ENCODE data around the gene PAPSS1. TPM values are rescaled to one million over a fixed set of nuclear protein-coding genes. Genes with fewer than 3 reads are reported as not detected.

Gene PAPSS1
- total and polyA plus RNA-seq, 2 donors (not counting 1 experiment from before 2014, with no cell fraction given), result 59.9 to 70.3 TPM

DNA sequence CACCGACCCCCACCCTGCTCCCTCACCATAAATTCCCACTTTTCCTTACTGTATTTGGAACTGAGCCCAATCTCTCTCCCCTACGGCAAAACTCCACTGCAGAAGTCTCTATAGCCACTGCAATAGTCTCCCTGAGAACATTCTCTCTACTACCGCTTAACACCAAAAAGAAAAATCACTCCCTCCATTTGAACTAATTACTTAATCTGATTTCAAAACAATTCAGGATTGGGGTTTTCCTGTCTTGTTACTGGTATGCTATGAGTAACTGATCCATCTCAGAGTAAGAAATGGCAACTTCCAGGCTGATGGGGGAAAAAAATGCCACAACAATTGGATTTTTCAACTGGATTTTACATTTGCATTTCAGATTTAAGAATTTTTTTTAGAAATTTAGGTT, 5.8 kb downstream of the PAPSS1 start:
- no peaks in the 10 kb centered on the region for H3K36me3 ChIP-seq (ENCODE audit: control insufficient read depth, insufficient read depth, low read length)
- H3K9me3 ChIP-seq (ENCODE audit: control insufficient read depth, insufficient read depth, low read depth, low read length), result no peaks in the 10 kb centered on the region
- H3K27ac ChIP-seq (ENCODE audit: insufficient read depth, low read length), result no peak overlapping the region
- H3K9ac ChIP-seq (ENCODE audit: insufficient read depth, low read length), result no peak overlapping the region
- DNase-seq (ENCODE audit: low read depth in 2 of 2), result no peak
- no peaks in the 10 kb centered on the region for H4K20me1 ChIP-seq (ENCODE audit: control insufficient read depth, extremely low read depth, insufficient read depth, low read length)
- no peak overlapping the region for H3K4me2 ChIP-seq (ENCODE audit: extremely low read depth, insufficient read depth, low read length)
- H2AFZ ChIP-seq (ENCODE audit: low read length), result no peak overlapping the region
- no peaks in the 10 kb centered on the region for H3K27me3 ChIP-seq (ENCODE audit: control insufficient read depth, insufficient read depth, low read length)
- H3K4me3 ChIP-seq (replicated peaks in 1 of 4; ENCODE audit: control extremely low read depth in 1 of 4, insufficient read depth in 1 of 4, low read depth in 3 of 4, low read length in 4 of 4), result no peak overlapping the region
- TF ChIP-seq EZH2 (IDR thresholded peaks at IDR 0.05; ENCODE audit: low read length, missing control alignments), result no peak
- TF ChIP-seq, protein P1, sequence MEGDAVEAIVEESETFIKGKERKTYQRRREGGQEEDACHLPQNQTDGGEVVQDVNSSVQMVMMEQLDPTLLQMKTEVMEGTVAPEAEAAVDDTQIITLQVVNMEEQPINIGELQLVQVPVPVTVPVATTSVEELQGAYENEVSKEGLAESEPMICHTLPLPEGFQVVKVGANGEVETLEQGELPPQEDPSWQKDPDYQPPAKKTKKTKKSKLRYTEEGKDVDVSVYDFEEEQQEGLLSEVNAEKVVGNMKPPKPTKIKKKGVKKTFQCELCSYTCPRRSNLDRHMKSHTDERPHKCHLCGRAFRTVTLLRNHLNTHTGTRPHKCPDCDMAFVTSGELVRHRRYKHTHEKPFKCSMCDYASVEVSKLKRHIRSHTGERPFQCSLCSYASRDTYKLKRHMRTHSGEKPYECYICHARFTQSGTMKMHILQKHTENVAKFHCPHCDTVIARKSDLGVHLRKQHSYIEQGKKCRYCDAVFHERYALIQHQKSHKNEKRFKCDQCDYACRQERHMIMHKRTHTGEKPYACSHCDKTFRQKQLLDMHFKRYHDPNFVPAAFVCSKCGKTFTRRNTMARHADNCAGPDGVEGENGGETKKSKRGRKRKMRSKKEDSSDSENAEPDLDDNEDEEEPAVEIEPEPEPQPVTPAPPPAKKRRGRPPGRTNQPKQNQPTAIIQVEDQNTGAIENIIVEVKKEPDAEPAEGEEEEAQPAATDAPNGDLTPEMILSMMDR (conservative IDR thresholded peaks at IDR 0.05 in 1 of 2, IDR thresholded peaks at IDR 0.05 in 1 of 2; ENCODE audit: low read depth in 1 of 2, low read length in 2 of 2), result no peak
- H3K4me1 ChIP-seq (ENCODE audit: control insufficient read depth, extremely low read depth, insufficient read depth, low read length), result peaks cover 3% of the 10 kb centered on the region
- peaks cover 32% of the 10 kb centered on the region for H3K79me2 ChIP-seq (ENCODE audit: control insufficient read depth, insufficient read depth, low read length)

DNA sequence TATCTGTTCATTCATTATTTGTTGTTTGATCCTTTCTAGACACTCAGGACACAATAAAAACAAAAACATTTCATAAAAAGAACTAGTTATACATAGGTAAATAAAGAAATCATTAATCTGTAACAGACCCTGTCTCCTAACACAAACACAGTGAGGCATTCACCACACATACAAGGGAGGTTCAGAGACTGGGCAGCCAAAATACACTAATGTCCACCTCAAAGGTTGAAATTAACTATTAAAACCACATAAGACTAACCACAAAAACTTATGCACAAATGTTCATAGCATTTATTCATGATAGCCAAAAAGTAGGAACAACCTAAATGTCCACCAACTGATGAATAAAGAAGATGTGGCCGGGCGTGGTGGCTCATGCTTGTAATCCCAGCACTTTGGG, 7.8 kb downstream of the PAPSS1 start:
- Histone ChIP-seq H3K4me3 (replicated peaks in 1 of 4; ENCODE audit: control extremely low read depth in 1 of 4, insufficient read depth in 1 of 4, low read depth in 3 of 4, low read length in 4 of 4) (no peak overlapping the region), H3K27ac (ENCODE audit: insufficient read depth, low read length) (no peak overlapping the region), H3K79me2 (ENCODE audit: control insufficient read depth, insufficient read depth, low read length) (peaks cover 14% of the 10 kb centered on the region), H3K27me3 (ENCODE audit: control insufficient read depth, insufficient read depth, low read length) (no peaks in the 10 kb centered on the region), H4K20me1 (ENCODE audit: control insufficient read depth, extremely low read depth, insufficient read depth, low read length) (no peaks in the 10 kb centered on the region), H2AFZ (ENCODE audit: low read length) (no peak overlapping the region), H3K4me2 (ENCODE audit: extremely low read depth, insufficient read depth, low read length) (no peak overlapping the region), H3K4me1 (ENCODE audit: control insufficient read depth, extremely low read depth, insufficient read depth, low read length) (no peaks in the 10 kb centered on the region), H3K36me3 (ENCODE audit: control insufficient read depth, insufficient read depth, low read length) (no peaks in the 10 kb centered on the region), H3K9me3 (ENCODE audit: control insufficient read depth, insufficient read depth, low read depth, low read length) (no peaks in the 10 kb centered on the region), H3K9ac (ENCODE audit: insufficient read depth, low read length) (no peak overlapping the region)
- TF ChIP-seq, protein P1 (conservative IDR thresholded peaks at IDR 0.05 in 1 of 2, IDR thresholded peaks at IDR 0.05 in 1 of 2; ENCODE audit: low read depth in 1 of 2, low read length in 2 of 2), result no peak
- no peak for TF ChIP-seq EZH2 (IDR thresholded peaks at IDR 0.05; ENCODE audit: low read length, missing control alignments)
- DNase-seq (ENCODE audit: low read depth in 2 of 2), result peak in 1 of 2 donors; percentile 16

DNA sequence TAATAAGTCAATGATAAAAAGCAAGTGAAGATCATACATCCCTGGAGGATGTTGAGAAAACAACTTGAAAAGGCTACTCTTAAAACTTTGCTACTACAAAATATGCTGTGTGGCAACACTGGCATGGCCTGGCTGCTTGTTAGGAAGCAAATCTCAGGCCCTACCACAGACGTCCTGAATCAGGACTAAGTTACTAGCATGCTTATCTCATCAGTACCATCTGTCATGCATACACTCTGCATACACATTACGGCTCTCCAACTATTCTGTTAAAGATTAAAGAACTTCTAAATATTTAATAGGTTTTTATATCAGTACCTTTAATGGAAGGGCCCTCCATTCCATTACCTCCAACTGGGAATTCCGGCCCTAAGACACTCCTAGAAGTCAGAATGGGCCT, 8.2 kb downstream of the PAPSS1 start:
- Histone ChIP-seq H3K27ac (ENCODE audit: insufficient read depth, low read length) (no peak overlapping the region), H3K4me1 (ENCODE audit: control insufficient read depth, extremely low read depth, insufficient read depth, low read length) (no peaks in the 10 kb centered on the region), H3K4me2 (ENCODE audit: extremely low read depth, insufficient read depth, low read length) (no peak overlapping the region), H3K79me2 (ENCODE audit: control insufficient read depth, insufficient read depth, low read length) (peaks cover 13% of the 10 kb centered on the region), H2AFZ (ENCODE audit: low read length) (no peak overlapping the region), H3K9me3 (ENCODE audit: control insufficient read depth, insufficient read depth, low read depth, low read length) (no peaks in the 10 kb centered on the region), H3K9ac (ENCODE audit: insufficient read depth, low read length) (no peak overlapping the region), H4K20me1 (ENCODE audit: control insufficient read depth, extremely low read depth, insufficient read depth, low read length) (no peaks in the 10 kb centered on the region), H3K4me3 (replicated peaks in 1 of 4; ENCODE audit: control extremely low read depth in 1 of 4, insufficient read depth in 1 of 4, low read depth in 3 of 4, low read length in 4 of 4) (no peak overlapping the region), H3K36me3 (ENCODE audit: control insufficient read depth, insufficient read depth, low read length) (no peaks in the 10 kb centered on the region), H3K27me3 (ENCODE audit: control insufficient read depth, insufficient read depth, low read length) (no peaks in the 10 kb centered on the region)
- TF ChIP-seq, protein P1 (conservative IDR thresholded peaks at IDR 0.05 in 1 of 2, IDR thresholded peaks at IDR 0.05 in 1 of 2; ENCODE audit: low read depth in 1 of 2, low read length in 2 of 2), result no peak
- no peak for TF ChIP-seq EZH2 (IDR thresholded peaks at IDR 0.05; ENCODE audit: low read length, missing control alignments)
- no peak for DNase-seq (ENCODE audit: low read depth in 2 of 2)

All from fibroblast of lung (primary cell).